ENCODE results near the gene ZRANB1.

ZRANB1 gene

GRCh38 chr10:124996127-124996853 is 54.4 kb downstream of the ZRANB1 start:
- DNase-seq, result no peak

- DNase-seq, result no peak
Measured at GRCh38 chr10:124996854-124997215, 54.9 kb downstream of the ZRANB1 start.

- DNase-seq, result no peak
Measured at GRCh38 chr10:124997306-124997705, 55.4 kb downstream of the ZRANB1 start.

- DNase-seq, result no peak
Measured at GRCh38 chr10:124997771-124998623, 56.1 kb downstream of the ZRANB1 start.

GRCh38 chr10:124998624-124999291 is 56.8 kb downstream of the ZRANB1 start:
- no peak for DNase-seq

GRCh38 chr10:124999433-125000365 is 57.8 kb downstream of the ZRANB1 start:
- DNase-seq, result no peak

- no peak for DNase-seq
Measured at GRCh38 chr10:125000366-125001312, 58.7 kb downstream of the ZRANB1 start.

- DNase-seq, result no peak
Measured at GRCh38 chr10:125001313-125002046, 59.6 kb downstream of the ZRANB1 start.

GRCh38 chr10:125002047-125002422 is 60.1 kb downstream of the ZRANB1 start:
- no peak for DNase-seq

GRCh38 chr10:125002423-125003145 is 60.7 kb downstream of the ZRANB1 start:
- no peak for DNase-seq

- no peak for DNase-seq
Measured at GRCh38 chr10:125003146-125003900, 61.4 kb downstream of the ZRANB1 start.

- DNase-seq, result no peak
Measured at GRCh38 chr10:125003901-125004467, 62.1 kb downstream of the ZRANB1 start.

GRCh38 chr10:125004571-125005311 is 62.8 kb downstream of the ZRANB1 start:
- no peak for DNase-seq

GRCh38 chr10:125005312-125006187 is 63.6 kb downstream of the ZRANB1 start:
- DNase-seq, result no peak

- no peak for DNase-seq
Measured at GRCh38 chr10:125006188-125006680, 64.3 kb downstream of the ZRANB1 start.

- DNase-seq, result no peak
Measured at GRCh38 chr10:125006921-125007426, 65.1 kb downstream of the ZRANB1 start.

GRCh38 chr10:125007436-125007835 is 65.5 kb downstream of the ZRANB1 start:
- no peak for DNase-seq
